ENCODE measurements around the gene ACKR2.

Gene ACKR2

GRCh38 chr3:42892807-42893206 is 83.6 kb downstream of the ACKR2 start:
- DNase-seq, result no peak

GRCh38 chr3:42894698-42895579 is 85.7 kb downstream of the ACKR2 start:
- no peak for DNase-seq

GRCh38 chr3:42895580-42895868 is 86.3 kb downstream of the ACKR2 start:
- no peak for DNase-seq

- no peak for DNase-seq
Observed at GRCh38 chr3:42898896-42899675, 89.8 kb downstream of the ACKR2 start.

- DNase-seq, result no peak
Observed at GRCh38 chr3:42900226-42901072, 91.2 kb downstream of the ACKR2 start.

- no peak for DNase-seq
Observed at GRCh38 chr3:42901073-42901415, 91.8 kb downstream of the ACKR2 start.

GRCh38 chr3:42902257-42902656 is 93.0 kb downstream of the ACKR2 start:
- DNase-seq, result no peak

GRCh38 chr3:42904076-42904475 is 94.8 kb downstream of the ACKR2 start:
- no peak for DNase-seq

- no peak for DNase-seq
Observed at GRCh38 chr3:42905740-42906069, 96.5 kb downstream of the ACKR2 start.

- peak; percentile 52 for DNase-seq
Observed at GRCh38 chr3:42906070-42906847, 97.0 kb downstream of the ACKR2 start, which contains the start of gene ZNF662. TSS of gene ZNF662 (plus strand) at chr3:42906142. CDS start at chr3:42908115, 1,973 bp downstream.

- DNase-seq, result peak; percentile 4
Observed at GRCh38 chr3:42906848-42907183, 97.6 kb downstream of the ACKR2 start.

- DNase-seq, result no peak
Observed at GRCh38 chr3:42908675-42909074, 99.4 kb downstream of the ACKR2 start.

GRCh38 chr3:42911551-42911950 is 102.3 kb downstream of the ACKR2 start:
- no peak for DNase-seq

GRCh38 chr3:42914771-42915515 is 105.7 kb downstream of the ACKR2 start:
- peak; percentile 18 for DNase-seq
